SKM-1 (cell line): ENCODE measurements around the gene NPAS2.

ENCODE experiments used
- DNase-seq: peaks from one replicate; lab custom pipeline; 2025; ENCODE audit not compliant: unreplicated experiment; lab: John Stamatoyannopoulos, UW

Gene NPAS2

DNA sequence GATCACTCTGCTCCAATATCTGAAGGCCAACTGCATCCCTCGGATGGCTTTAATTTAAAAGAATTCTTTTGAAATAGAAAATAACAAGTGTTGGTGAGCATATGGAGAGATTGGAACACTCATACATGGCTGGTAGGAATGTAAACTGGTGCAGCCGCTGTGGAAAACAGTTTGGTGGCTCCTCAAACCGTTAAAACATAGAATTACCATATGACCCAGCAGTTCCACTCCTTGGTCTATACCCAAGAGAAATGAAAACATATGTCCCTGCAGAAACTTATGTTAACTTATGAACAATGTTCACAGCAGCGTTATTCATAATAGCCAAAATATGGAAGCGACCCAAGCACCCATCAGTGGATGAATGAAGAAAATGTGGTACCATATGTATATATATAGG, 60.1 kb downstream of the NPAS2 start:
- no peak for DNase-seq

DNA sequence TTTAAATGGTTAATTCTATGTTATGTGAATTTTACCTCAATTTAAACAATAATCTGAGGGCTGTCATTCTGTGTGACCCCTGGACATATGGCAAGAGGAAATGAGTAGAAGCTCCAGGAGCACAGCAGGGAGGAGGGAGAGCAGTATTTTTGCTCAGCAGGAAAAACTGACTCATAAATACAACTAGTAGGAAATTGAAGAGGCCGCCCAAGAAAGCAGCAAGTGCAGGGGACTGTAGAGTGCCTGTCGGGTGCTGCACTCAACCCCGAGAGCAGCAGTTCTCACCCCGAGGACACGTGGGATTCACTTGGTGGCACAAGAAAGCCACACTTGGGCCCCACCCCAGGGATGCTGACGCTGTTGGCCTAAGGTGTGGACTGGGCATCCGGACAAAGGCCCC, 60.8 kb downstream of the NPAS2 start:
- no peak for DNase-seq

DNA sequence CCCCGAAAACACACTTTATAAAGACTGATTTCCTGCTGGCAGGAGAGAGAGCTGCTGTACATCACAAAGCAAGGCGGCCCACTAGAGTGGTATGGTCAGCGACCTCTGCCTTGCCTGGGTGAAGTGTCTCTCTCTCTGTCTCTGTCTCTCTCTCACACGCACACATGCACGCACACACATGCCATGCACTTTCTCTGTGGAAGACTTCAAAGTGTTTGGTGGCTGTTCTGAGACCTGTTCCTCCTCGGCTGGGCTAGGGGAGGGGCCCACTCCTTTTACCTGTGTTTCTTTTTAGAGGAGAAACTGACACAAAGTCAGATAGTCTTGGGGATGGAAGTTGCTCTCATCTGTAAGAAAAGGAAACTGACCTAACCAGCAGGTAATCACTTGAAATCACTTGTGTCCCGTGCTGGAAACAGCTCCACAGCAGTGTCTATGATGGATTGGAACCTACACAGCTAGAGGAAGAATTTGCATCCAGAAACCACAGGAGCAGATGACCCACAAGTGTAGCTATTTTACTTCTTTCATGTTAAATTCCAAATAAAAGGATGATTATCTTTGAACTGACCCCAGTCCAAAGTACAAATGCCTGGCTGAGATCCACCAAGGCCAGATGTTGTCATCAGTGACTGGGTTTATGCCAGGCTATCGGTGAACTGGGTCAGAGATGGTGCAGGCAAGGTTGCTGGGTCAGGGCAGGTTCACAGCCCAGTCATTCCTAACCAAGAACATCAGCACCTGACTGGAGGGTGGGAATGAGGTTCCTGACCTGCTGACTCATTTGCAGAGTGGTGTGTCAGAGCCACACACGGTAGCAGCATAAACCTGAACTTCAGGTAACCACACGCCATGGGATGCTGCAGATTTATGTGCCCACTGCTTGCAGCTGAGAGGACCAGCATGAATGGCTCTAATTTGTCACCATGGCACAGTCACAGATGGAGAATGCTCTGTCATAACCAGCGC, 63.0 kb downstream of the NPAS2 start:
- no peak for DNase-seq

DNA sequence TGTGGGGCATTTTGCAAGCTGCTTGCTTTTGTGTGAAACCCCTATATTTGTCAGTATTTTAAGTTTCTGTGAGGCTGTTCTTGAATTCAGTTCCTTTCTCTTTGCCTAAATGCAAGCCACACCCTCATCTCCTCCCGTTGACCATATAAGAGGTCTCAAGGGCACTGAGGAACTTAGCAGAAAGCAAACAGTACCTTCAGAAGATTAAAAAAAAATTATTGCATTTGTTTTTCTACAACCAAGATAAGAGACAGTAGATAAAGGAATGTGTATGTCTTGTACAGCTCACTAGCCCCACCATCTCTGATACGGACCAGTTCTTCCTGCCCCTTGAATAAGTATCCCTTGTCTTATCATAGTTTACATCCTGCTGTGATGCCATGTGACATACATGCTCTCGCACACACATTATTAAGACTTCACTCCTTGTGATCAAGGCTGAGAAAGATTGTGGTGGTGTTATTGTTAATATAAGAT, 64.2 kb downstream of the NPAS2 start:
- no peak for DNase-seq

DNA sequence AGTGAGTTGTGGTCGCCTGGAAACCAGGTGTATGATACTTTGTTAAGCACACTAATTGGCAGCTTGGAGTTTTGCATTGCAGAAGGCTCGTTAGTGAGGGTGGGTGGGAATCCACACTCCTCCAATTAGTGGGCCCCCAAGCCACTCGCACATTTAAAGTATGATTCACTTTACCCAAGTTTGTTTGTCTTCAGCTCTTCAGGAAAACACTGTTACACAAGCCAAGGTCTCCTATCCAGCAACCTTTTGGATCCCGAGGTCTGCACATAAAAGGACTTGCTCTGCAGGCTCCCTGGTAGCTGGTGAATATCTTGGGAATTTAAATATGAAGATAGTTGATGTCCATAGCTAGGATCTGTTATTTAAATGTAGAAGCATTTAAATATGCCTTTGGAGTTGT, 66.1 kb downstream of the NPAS2 start:
- no peak for DNase-seq

DNA sequence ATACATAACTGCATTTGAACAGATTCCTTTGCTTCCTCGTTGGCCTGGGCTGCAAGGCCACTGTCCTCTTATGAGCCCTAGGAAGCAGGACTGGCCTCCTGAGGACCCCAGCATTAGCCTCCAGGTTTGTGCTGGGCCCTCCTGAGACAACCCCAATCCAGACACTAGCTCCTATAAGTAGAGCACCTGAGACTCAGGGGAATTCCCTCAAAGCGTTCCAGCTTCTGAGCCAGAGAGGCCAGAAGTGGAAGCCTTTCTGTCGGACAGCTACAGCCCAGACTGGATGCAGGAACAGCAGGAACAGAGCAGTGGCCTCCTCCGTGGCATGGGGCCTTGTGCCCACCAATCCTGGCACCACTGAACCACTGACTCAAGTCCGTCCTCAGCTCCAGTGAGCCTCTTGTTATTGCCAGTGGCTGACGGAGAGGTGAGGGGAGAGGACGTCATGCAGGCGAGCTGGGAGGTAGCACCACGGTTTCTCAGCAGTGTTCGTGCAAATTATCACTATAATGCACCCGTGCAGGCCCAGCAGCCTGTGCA, 67.2 kb downstream of the NPAS2 start:
- no peak for DNase-seq

DNA sequence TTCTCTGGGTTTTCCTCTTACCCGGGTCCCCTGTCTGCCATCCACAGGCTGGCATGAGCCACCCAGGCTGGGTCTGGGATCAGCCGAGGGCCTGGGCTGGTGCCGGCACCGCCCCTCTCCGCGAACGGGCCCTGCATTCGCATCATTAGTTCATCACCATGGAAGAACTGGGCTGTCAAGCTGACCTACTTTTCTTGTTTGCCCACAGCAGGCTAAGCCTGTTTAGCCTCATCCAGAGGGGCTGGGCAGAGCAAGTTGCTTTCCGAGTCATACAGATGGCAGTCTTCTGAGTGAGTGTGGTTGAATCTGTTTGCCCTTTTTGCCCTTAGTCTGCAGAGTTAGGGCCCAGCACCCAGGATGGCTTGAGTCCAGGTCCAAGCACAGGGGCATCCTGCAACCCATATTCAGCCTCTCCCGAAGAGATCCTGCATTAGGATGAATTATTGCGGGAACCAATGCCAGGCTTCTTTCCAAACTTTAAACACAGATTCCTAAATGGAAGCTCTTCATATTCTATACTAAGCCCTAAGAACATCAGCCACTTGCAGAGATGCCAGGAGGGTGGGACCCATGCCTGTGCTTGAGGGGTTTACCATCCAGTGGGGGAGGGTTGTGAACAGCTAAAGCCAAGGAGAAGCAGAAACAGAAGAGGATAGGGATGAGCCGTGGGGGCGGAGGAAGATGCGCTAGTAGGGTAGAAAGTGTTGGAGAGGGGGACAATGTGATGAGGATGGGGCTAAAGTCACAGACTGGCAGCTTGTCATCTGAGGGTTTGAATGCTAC, 68.0 kb downstream of the NPAS2 start:
- no peak for DNase-seq

DNA sequence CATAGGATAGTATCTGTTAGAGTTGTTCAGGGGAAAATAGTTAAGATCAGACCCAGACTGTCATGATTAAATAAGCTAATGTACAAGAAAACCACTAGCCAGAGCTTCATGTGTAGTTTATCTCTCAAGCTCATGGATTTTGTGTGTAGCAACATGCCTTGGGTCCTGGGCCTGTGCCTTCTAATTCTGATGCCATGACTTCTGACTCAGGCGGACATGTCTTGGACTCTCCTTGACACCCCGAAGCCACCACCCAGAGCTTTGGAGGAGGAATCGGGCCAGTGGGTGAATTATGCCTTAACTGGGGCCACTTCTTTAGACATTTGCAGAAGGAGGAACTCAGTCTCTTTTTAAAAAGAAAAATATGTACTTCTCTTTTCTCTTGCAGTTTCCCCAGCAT, 68.7 kb downstream of the NPAS2 start:
- DNase-seq: no peak

DNA sequence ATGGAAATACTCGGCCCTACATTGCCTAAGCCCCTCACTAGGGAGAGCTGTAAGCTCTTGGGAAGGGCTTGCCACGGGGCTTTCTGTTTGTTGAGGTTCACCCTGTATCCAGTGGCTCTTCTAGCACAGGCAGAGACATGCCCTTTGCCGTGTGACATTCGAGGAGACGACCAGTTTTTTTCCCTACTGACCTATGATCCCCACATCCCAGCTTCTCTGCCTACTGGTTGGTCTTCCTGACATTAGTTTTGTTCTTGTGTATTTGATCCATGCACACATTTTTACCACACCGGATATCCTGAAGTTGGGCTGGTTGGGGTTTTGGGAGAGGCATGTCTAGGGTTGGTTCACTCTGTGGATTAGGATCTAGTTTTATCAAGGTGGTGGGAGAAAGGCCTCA, 69.3 kb downstream of the NPAS2 start:
- DNase-seq: no peak

DNA sequence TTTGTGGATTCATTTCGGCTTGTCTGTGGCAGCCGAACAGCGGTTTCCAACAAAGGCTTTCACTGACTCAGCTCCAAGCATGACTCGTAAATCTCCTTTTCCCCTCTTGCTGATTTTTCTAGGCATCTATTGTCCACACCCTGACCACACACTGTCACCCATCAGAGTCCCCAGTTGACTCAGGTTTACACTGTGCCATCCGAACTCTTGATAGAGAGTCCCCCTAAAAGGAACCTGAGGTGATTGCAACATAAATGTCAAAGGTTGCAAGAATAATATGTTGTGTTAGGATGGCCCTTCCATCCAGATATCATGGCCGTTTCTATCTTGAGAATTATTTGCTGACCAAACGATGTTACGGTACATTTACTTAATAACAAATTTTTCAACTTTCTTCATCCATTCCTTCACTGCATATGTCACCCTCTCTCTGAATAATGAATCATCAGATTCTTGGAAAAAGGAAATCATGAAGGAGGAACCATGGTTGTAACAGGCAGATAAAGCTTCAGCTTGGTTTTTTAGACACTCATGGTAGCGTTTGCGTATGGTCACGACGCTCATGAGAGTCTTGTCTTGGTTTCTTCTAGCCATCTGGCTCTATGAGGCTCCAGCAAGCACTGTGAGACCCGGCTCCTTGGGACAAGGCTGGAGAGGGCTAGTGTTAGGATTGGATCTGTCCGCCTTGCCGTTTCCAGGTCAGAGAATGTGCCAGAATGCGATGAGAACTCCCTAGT, 72.1 kb downstream of the NPAS2 start:
- DNase-seq: no peak

DNA sequence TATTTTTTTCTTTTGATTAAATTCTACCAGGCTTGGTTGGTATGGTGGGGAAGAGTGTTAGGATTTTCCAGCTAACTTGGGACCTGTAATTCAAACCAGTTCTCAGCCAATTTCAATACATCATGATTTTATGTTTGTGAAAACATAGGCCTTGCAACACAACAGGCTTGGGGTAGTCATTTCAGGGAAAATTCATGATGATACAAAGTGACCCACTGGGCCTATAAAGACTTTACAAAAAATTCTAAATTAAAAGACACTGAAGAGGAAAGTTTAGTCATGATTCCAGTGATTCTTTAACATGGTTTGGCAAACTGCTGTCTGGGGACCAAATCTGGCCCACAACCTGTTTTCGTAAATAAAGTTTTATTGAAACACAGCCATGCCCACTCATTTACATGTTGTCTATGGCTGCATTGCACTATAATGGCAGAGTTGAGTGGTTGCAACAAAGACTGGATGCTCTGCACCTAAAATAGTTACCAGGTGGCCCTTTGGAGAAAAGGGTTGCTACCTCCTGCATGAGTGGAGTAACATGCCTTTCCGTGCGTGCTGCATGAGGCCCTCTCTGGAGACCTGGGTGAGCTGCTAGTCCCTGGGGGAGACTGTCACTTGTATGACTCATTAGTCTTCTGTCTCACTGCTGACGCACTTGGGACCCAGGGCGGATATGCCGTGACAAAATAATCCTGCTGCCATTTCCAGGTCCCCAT, 73.6 kb downstream of the NPAS2 start:
- DNase-seq: no peak

DNA sequence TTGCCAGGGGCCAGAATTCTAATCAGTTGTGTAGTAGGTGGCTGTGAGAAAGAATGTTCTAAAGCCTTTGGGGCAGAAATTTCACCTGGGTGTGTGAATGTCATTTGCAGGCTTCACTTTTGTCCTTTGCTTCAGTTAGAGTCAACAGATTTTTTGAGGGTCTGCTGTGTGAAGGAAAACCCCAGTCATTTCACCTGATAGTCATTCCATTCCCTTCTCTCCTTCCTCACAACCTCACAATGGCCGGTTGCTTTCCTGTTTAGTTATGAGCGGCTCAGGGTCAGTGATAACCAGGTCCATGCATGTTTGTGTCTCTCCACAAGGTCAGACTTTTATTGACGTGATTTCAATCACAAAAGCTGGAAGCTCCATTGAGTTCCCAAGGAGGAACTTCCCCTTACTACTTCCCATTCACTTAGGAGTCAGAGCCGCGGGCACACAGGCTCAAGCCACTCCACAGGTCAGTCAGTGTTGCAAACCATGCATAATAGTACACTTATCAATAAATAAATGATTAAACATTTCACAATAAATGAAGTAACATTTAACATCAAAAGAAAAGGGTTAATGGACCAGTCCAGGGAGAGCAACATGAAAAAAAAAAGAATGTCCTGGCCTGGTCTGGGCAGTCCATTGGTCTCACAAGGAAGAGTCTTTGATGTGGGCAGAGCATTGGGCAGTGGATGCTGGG, 74.3 kb downstream of the NPAS2 start:
- no peak for DNase-seq

DNA sequence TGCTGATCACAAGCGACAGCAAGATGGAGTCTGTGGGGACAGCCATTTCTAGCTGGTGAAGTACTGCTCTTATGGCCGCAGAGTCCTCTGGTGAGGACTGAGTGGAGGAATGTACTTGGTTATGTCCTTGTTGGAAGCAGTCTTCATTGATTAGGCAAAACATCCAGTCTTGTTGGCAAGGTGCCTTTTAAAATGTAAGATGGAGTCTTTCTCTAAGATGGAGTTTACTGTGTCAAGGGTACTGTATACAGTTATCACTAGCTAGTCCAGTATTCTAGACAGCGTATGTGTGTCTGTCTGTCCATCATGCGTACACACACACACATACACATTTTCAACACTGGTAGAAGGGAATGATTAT, 74.8 kb downstream of the NPAS2 start:
- DNase-seq: no peak

DNA sequence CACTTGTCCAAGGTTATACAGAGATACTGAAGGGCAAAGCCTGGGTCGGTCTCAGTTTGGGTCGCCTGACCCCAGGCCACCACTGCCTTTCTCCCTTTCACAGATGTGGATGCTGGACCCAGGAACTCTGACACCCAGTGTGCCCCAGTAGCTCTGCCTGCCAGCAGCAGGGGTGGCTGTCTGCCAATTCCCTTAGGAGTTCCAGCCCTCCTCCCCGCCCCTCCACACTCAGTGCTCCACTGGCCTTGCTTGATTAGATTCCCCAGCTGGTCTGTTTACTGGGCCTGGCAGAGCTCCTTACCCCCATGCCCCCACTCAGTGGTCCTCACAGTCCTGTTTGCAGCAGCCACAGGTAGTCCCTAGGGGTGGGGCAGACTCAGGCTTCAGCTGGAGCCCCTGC, 75.5 kb downstream of the NPAS2 start:
- DNase-seq: no peak

DNA sequence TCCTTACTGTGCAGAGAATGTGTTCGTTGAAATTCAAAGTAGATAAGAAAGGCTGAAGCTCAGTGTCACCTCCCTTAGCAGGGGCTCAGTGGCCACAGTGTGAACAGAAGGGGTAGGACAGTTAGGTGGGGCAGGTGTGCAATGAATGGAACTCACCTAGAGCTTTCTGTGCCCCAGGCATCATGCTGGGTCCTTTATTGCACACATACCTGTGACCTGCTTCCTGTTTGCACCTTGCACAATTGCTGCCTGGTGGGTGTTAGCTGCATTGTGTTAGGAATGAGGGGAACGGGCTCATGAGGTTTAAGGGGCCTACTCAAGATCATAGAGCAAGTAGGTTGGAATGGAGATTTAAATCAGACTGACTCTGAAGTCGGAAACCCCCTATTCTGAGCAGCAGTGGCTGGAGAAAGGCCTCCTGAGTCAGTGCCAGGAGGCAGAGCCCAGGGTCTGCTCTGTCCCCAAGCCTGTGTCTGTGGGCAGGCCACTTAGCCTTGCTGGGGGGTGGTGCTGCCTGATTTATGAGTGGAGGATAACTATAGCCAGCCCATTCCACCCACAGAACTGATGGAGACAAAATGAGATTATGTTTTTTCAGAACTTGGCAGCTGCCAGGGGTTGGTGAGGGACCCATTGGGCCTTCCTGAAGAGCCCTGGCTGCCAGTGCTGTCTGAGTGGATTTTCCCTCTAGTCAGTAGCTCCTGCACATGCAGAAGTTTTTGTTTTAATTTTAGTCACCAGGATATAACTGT, 76.2 kb downstream of the NPAS2 start:
- DNase-seq: no peak

DNA sequence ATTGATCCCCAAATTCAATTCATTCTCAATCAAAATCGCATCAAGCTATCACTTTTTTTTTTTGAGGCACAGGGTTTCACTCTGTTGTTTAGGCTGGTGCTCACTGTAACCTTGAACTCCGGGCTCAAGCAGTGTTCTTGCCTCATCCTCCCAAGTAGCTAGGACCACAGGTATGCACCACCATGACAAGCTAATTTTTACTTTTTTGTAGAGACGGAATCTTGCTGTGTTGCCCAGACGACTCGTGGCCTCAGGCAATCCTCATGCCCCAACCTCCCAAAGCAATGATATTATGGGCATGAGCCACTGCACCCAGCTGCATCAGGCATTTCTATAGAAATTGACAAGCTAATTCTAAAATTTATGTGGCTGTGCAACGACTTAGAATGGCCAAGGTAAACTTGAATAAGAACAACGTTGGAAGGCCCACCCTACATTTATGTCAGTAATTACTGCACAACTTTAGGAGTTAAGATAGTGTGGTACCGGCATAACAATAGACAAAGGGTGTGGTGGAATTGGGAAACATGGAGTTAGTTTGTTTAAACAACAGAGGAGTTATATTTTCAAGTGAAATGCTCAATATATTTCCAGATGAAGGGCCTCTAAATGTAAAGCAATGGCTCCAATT, 78.2 kb downstream of the NPAS2 start:
- DNase-seq: no peak

DNA sequence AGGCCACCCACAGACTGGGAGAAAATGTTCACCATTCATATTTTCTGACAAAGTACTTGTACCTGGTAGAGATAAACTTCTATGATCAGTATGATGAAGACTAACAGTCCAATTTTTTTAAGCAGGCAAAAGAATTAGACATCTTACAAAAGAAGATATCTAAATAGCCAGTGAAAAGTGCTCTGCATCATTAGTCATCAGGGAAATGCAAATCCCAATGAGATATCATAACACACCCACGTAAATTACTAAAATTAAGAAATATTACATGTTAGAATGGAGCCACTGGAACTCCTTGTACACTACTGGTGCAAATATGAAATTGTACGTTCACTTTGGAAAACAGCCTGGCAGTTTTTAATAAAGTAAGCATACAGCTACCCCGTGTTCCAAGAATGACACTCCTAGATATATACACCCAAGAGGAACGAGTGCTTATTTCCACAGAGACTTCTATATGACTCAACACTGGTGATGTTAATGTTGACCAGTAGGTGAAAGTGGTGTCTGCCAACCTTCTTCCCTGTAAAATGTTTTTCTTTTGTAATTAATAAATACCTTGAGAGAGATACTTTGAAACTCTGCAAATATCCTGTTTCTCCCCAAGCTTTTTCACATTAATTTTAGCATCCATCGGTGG, 80.3 kb downstream of the NPAS2 start:
- DNase-seq: no peak

DNA sequence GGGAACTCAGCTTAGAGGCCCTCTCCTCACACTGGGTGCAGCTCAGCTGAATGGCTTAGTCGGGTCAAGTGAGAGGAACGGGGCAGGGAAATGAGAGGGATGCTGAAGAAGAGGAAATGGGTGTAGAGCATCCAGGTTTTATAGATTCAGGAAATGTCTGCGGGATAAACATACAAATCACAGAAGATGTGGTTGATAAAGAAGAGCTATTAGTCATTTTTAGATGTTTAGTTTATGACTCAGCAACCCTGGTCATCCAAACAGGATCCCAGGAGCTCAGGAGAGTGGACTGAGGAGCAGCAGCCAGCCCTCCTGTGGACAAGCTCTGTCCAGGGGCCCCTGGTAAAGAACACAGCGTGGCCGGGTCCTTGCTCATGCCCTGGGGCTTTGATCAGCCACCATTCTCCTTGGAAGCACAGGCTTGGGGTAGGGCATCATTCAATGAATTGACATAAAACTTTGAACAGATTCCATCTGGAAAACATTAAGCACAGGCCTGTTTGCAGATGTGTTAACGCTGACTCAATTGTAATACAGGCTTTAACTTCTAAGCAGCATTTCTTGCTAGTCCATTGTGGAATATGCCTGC, 83.0 kb downstream of the NPAS2 start:
- DNase-seq: no peak
